GM23248 (cell line): ENCODE measurements around the gene MED28. TPM values are rescaled to one million over a fixed set of nuclear protein-coding genes. Genes with fewer than 3 reads are reported as not detected.
A peak's percentile ranks its signal among the peaks of the same experiment; 100 is the strongest.

Experiments used
- DNase-seq: peaks from one replicate; pipeline ENCODE4 v3.0.0-alpha.2; 2015
- H2AFZ ChIP-seq: fragments of 200-600 bp; sonication (generic); 2 replicates; pipeline ENCODE4 v1.6.1; 2016; ENCODE audit warnings: antibody characterized with exemption
- H3F3A ChIP-seq: fragments of 200-600 bp; sonication (generic); 2 replicates; pipeline ENCODE4 v1.6.1; 2016; ENCODE audit warnings: mild to moderate bottlenecking, antibody characterized with exemption, mixed run types; ENCODE audit not compliant: insufficient read depth
- H3K27ac ChIP-seq: fragments of 200-600 bp; sonication (generic); 2 replicates; pipeline ENCODE4 v1.5.1; 2016; ENCODE audit warnings: mild to moderate bottlenecking
- H3K27me3 ChIP-seq: fragments of 200-600 bp; sonication (generic); replicated peaks from 2 replicates; pipeline ENCODE4 v1.6.1; 2016; ENCODE audit warnings: mild to moderate bottlenecking; ENCODE audit not compliant: insufficient read depth
- H3K36me3 ChIP-seq: fragments of 200-600 bp; sonication (generic); 2 replicates; pipeline ENCODE4 v1.6.1; 2016; ENCODE audit warnings: low read depth, mild to moderate bottlenecking
- H3K4me1 ChIP-seq: fragments of 200-600 bp; sonication (generic); 2 replicates; pipeline ENCODE4 v1.6.1; 2016; ENCODE audit warnings: mild to moderate bottlenecking; ENCODE audit not compliant: insufficient read depth
- H3K4me2 ChIP-seq: fragments of 200-600 bp; sonication (generic); one replicate; pipeline ENCODE4 v1.6.1; 2016; ENCODE audit warnings: mild to moderate bottlenecking; ENCODE audit not compliant: unreplicated experiment
- H3K4me3 ChIP-seq: fragments of 200-600 bp; sonication (generic); 2 replicates; pipeline ENCODE4 v1.5.1; 2016; ENCODE audit warnings: mild to moderate bottlenecking
- H3K79me2 ChIP-seq: fragments of 200-600 bp; sonication (generic); 2 replicates; pipeline ENCODE4 v1.6.1; 2016; ENCODE audit warnings: mild to moderate bottlenecking; ENCODE audit not compliant: insufficient read depth
- H3K9ac ChIP-seq: fragments of 200-600 bp; sonication (generic); 2 replicates; pipeline ENCODE4 v1.6.1; 2016; ENCODE audit warnings: mild to moderate bottlenecking
- H3K9me2 ChIP-seq: fragments of 200-600 bp; sonication (generic); 2 replicates; pipeline ENCODE4 v1.6.1; 2016; ENCODE audit warnings: mixed run types, mild to moderate bottlenecking, moderate library complexity; ENCODE audit not compliant: insufficient read depth
- H3K9me3 ChIP-seq: fragments of 200-600 bp; sonication (generic); one replicate; pipeline ENCODE4 v1.6.1; 2017; ENCODE audit warnings: low read depth
- H4K20me1 ChIP-seq: fragments of 200-600 bp; sonication (generic); 2 replicates; pipeline ENCODE4 v1.6.0; 2016; ENCODE audit not compliant: insufficient read depth
- EZH2 ChIP-seq: fragments of 200-600 bp; sonication (generic); IDR thresholded peaks from 2 replicates; pipeline ENCODE4 v1.6.1; 2018; ENCODE audit warnings: antibody characterized with exemption, mild to moderate bottlenecking; ENCODE audit not compliant: insufficient read depth, poor library complexity, severe bottlenecking
- EZH2phosphoT487 ChIP-seq: fragments of 200-600 bp; sonication (generic); IDR thresholded peaks from 2 replicates; pipeline ENCODE4 v1.6.1; 2018; ENCODE audit warnings: antibody characterized with exemption, moderate library complexity, mild to moderate bottlenecking, low read depth; ENCODE audit not compliant: insufficient read depth
- WGBS, 2 experiments: methylation state at CpG; one replicate each; pipeline ENCODE4 v1.1.6; 2015 to 2017; ENCODE audit warnings: low lambda C conversion rate in 2 of 2, low coverage in 1 of 2; ENCODE audit errors: missing lambda C conversion rate in 2 of 2; 5-methylcytosine and 5-hydroxymethylcytosine counted together
- in situ Hi-C: fragments of 300-500 bp; cut with MboI; formaldehyde crosslinking; loops from 2 replicates; pipeline ENCODE4 v1.15.0; 2020
- polyA plus RNA-seq: library from polyadenylated mRNA; unstranded; fragments of >200 nt; fragmentation: Nextera tagmentation; extraction: Ambion mirVana; gene quantifications from 2 replicates; pipeline ENCODE4 v1.2.1, GENCODE V29; 2016
- total RNA-seq: library from RNA; depleted of rRNA; stranded (reverse); fragments of >200 nt; shearing (Covaris generic); gene quantifications from 2 replicates; pipeline ENCODE4 v1.2.3, GENCODE V29; 2014

Gene MED28
- total and polyA plus RNA-seq, 2 experiments from 2014 or later, result 3.9 to 34.1 TPM

DNA sequence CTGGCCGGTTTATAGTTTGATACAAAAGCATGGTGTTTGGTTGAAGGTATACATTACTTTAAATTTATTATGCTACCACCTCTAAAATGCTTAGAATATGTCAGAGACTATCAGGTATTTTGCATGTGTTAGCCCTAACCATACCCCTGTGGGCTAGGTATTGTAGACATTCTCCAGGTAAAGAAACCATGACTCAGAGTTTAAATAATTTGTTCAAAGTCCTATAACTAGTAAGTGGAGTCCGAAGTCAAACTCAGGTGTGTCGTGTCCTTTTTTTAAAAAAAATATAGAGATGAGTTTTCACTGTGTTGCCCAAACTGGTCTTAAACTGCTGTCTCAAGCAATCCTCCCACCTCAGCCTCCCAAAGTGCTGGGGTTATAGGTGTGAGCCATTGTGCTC, 25.1 kb upstream of the MED28 start:
- Histone ChIP-seq H3K36me3 (peaks cover 28% of the 10 kb centered on the region), H3K4me1 (no peaks in the 10 kb centered on the region), H3K9ac (no peak overlapping the region), H4K20me1 (no peaks in the 10 kb centered on the region), H3K4me2 (no peak overlapping the region), H3K27ac (no peak overlapping the region), H3K9me2 (no peaks in the 10 kb centered on the region), H3K79me2 (no peaks in the 10 kb centered on the region), H3K4me3 (no peak overlapping the region), H3K27me3 (no peaks in the 10 kb centered on the region), H3F3A (no peaks in the 10 kb centered on the region), H3K9me3 (no peaks in the 10 kb centered on the region), H2AFZ (no peak overlapping the region)
- no peak for DNase-seq
- TF ChIP-seq EZH2phosphoT487 (no peak), EZH2 (no peak)
- WGBS, 2 experiments, result 97 to 100% methylated on average over 3 of the region's 3 CpGs
- in situ Hi-C loops, result no loop called here

DNA sequence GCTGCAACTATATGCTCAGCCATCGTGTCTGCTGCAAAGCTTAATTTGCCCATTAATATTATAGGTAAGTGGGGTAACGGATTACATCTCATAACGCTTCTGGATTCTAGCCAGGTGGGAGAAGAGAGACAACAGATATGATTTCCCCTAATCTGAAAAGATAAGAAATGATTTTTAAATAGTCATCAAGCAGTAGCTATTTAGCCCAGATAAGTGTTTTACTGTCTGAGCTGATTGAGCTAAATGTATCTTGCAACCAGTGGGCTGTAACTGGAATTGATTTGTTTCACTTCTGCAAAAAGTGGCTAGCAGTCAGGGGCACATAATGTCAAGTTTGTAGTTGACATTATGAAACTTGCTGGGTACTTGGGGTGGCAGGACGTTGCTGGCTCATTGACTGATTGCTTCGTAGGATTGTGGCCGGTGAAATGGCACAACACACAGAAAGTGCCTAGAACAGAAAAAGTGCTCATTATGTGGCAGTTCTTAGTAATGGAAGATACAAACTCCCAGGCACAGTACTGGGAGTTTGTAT, 18.9 kb upstream of the MED28 start:
- Histone ChIP-seq H3K9me2 (no peaks in the 10 kb centered on the region), H3K27ac (no peak overlapping the region), H4K20me1 (no peaks in the 10 kb centered on the region), H3K79me2 (no peaks in the 10 kb centered on the region), H2AFZ (no peak overlapping the region), H3K4me3 (no peak overlapping the region), H3K9ac (no peak overlapping the region), H3F3A (no peaks in the 10 kb centered on the region), H3K36me3 (peaks cover 20% of the 10 kb centered on the region), H3K4me1 (no peaks in the 10 kb centered on the region), H3K4me2 (no peak overlapping the region), H3K9me3 (no peaks in the 10 kb centered on the region), H3K27me3 (no peaks in the 10 kb centered on the region)
- in situ Hi-C loops, result no loop called here
- no peak for TF ChIP-seq EZH2
- no peak for TF ChIP-seq EZH2phosphoT487
- DNase-seq, result no peak
- 92 to 93% methylated on average over 6 of the region's 6 CpGs for WGBS, 2 experiments

DNA sequence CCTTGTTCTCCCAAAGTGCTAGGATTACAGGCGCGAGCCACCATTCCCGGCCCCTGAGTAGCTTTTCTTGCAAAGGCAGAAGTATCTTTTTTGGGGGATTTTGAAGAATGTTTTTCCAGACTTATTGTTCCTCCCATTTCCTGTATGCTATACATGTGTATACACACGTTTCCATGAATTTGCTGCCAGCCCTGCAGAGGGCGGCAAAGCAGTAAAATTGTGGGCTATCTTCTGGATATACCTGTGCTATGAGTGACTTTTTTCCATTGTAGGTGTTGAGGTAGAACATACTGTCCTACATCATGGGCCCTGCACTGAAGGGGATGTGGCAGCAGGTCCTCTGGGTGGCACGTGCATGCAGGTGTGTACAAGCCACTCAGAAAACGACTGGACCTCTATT, 16.9 kb upstream of the MED28 start:
- no peak overlapping the region for H3K9ac ChIP-seq
- no peaks in the 10 kb centered on the region for H3K4me1 ChIP-seq
- no peak overlapping the region for H3K27ac ChIP-seq
- no peak overlapping the region for H2AFZ ChIP-seq
- H3K4me3 ChIP-seq, result no peak overlapping the region
- H3K4me2 ChIP-seq, result no peak overlapping the region
- 82 to 84% methylated on average over 7 of the region's 7 CpGs for WGBS, 2 experiments
- H3K9me3 ChIP-seq, result no peaks in the 10 kb centered on the region
- in situ Hi-C loops, result no loop called here
- no peaks in the 10 kb centered on the region for H3F3A ChIP-seq
- H3K27me3 ChIP-seq, result no peaks in the 10 kb centered on the region
- H3K36me3 ChIP-seq, result peaks cover 20% of the 10 kb centered on the region
- TF ChIP-seq EZH2 (no peak), EZH2phosphoT487 (no peak)
- H3K9me2 ChIP-seq, result no peaks in the 10 kb centered on the region
- DNase-seq, result peak; percentile 23
- H4K20me1 ChIP-seq, result no peaks in the 10 kb centered on the region
- no peaks in the 10 kb centered on the region for H3K79me2 ChIP-seq

DNA sequence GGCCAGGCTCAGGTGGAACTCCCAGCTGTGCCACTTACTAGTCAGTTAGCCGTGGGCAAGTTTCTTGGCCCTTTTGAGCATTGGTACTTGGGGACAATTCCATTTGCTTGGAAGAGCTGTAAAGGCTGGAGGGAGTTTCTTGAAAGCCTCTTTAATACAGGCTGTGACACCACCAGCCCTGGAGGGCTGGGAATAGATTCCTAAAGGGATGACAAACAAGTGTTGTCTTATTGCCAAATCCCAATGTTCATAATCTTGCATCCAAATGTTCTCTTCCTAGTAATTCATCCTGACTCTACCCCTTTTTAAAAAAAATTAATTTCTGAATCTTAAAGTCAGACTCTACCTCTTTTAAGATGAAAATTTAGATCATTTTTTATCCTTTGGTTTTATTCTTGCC, 14.6 kb upstream of the MED28 start:
- Histone ChIP-seq H2AFZ (no peak overlapping the region), H3K36me3 (peaks cover 20% of the 10 kb centered on the region), H3K4me1 (no peaks in the 10 kb centered on the region), H3K9me2 (no peaks in the 10 kb centered on the region), H3K27ac (no peak overlapping the region), H3K4me2 (no peak overlapping the region), H3K9ac (no peak overlapping the region), H3K27me3 (no peaks in the 10 kb centered on the region), H3K4me3 (no peak overlapping the region), H4K20me1 (no peaks in the 10 kb centered on the region), H3K79me2 (no peaks in the 10 kb centered on the region), H3F3A (no peaks in the 10 kb centered on the region), H3K9me3 (no peaks in the 10 kb centered on the region)
- DNase-seq, result peak; percentile 41
- WGBS, 2 experiments, result 33 to 48% methylated on average over 1 of the region's 1 CpG
- in situ Hi-C loops, result no loop called here
- TF ChIP-seq EZH2phosphoT487, result no peak
- TF ChIP-seq EZH2, result no peak

DNA sequence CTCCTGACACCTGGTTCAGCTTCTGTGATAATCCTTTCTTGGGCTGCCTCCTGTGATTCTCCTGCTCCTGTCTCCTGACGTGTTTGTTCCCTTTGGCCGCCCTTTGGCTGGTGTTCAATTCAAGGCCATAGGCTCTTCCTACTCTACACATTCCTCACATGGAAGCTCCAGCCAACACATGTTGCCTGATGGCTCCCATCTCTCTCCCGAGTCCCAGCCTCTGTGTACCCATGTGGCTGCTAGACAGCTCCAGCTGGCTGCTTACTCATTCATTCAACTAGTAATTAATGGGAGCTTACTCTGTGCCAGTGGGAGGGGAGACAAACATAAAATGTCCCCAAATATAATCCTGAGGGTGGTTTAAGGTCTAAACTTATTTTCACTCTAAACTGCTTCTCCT, 9.2 kb upstream of the MED28 start:
- H3K9me2 ChIP-seq, result no peaks in the 10 kb centered on the region
- no peaks in the 10 kb centered on the region for H3F3A ChIP-seq
- WGBS, 2 experiments, result 53 to 54% methylated on average over 3 of the region's 3 CpGs
- peaks cover 15% of the 10 kb centered on the region for H3K36me3 ChIP-seq
- no peaks in the 10 kb centered on the region for H3K79me2 ChIP-seq
- no peaks in the 10 kb centered on the region for H3K9me3 ChIP-seq
- no peak for TF ChIP-seq EZH2
- no peak for TF ChIP-seq EZH2phosphoT487
- no peak overlapping the region for H3K4me2 ChIP-seq
- no peaks in the 10 kb centered on the region for H4K20me1 ChIP-seq
- H3K4me3 ChIP-seq, result no peak overlapping the region
- no peak overlapping the region for H3K9ac ChIP-seq
- no peak for DNase-seq
- no peaks in the 10 kb centered on the region for H3K27me3 ChIP-seq
- no peak overlapping the region for H3K27ac ChIP-seq
- H2AFZ ChIP-seq, result no peak overlapping the region
- H3K4me1 ChIP-seq, result no peaks in the 10 kb centered on the region
- in situ Hi-C loops, result no loop called here
